PC-9 (cell line): ENCODE results near the gene STX5.

Source experiments
- CTCF ChIP-seq: fragments of 200-600 bp; sonication (generic); conservative IDR thresholded peaks from 2 replicates; pipeline ENCODE4 v1.6.1; 2017; ENCODE audit warnings: mixed run types, antibody characterized with exemption, mild to moderate bottlenecking, moderate library complexity
- EZH2 ChIP-seq: fragments of 200-600 bp; sonication (generic); IDR thresholded peaks from 2 replicates; pipeline ENCODE4 v1.8.0; 2017; ENCODE audit warnings: antibody characterized with exemption, low read depth

- no peak for TF ChIP-seq CTCF
- TF ChIP-seq EZH2, result no peak
These were observed 49.1 kb downstream of the STX5 start for GRCh38 chr11:62782753-62783152.
